ENCODE results near the gene TBC1D5. TPM values are rescaled to one million over a fixed set of nuclear protein-coding genes. Genes with fewer than 3 reads are reported as not detected.

TBC1D5 gene
- total RNA-seq, 1 experiment from 2014 or later: 33.9 TPM

DNA sequence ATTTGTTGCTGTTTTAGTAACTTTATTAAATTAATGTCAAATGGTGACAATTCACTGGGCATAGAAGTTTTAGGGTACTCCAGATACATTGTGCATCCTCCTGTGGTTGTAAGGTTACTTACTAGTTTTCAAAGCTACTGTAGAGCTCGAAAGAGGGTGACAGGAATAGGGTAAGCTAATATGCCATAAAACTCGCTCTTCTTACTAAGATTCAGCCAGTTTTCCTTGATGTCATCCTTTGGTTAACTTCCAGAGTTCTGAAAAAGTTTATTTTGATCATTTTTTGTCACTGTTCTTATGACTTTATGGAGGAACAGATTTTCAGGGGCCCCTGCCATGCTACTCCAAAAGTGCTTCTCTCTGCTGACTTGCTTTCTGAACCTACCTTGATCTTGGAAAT lies 522.8 kb downstream of the TBC1D5 start:
- H3K9ac ChIP-seq (ENCODE audit: low read length): no peak overlapping the region
- H3K36me3 ChIP-seq (ENCODE audit: control insufficient read depth in 1 of 2, insufficient read depth in 2 of 2, low read length in 2 of 2): no peaks in the 10 kb centered on the region
- BruUV-seq (replicated peaks): no TSS peak
- no peak overlapping the region for H3K4me2 ChIP-seq (ENCODE audit: low read length)
- H3K9me2 ChIP-seq (ENCODE audit: insufficient read depth): no peaks in the 10 kb centered on the region
- ChIA-PET POLR2A (no interaction called here), CTCF (no interaction called here), RAD21 (ENCODE audit: low non-redundant PET in 1 of 2, low total read pairs in 2 of 2, uncharacterized antibody in 2 of 2, unreplicated experiment in 2 of 2) (no interaction called here)
- no peak overlapping the region for H2AFZ ChIP-seq (ENCODE audit: low read depth, low read length, poor library complexity, severe bottlenecking)
- H3K79me2 ChIP-seq (ENCODE audit: insufficient read depth, low read length): no peaks in the 10 kb centered on the region
- no peaks in the 10 kb centered on the region for H4K20me1 ChIP-seq (ENCODE audit: insufficient read depth)
- intact Hi-C loops (cut with micrococcal nuclease): no loop called here
- H3K4me3 ChIP-seq (replicated peaks in 1 of 2; ENCODE audit: low read depth in 1 of 2, low read length in 2 of 2): no peak overlapping the region
- ATAC-seq: no peak
- H3K27ac ChIP-seq (ENCODE audit: low read depth, low read length): no peak overlapping the region
- H3K27me3 ChIP-seq (ENCODE audit: insufficient read depth, low read length): no peaks in the 10 kb centered on the region
- TF ChIP-seq, protein P1, sequence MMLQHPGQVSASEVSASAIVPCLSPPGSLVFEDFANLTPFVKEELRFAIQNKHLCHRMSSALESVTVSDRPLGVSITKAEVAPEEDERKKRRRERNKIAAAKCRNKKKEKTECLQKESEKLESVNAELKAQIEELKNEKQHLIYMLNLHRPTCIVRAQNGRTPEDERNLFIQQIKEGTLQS (IDR thresholded peaks at IDR 0.05): no peak
- TF ChIP-seq SRF (IDR thresholded peaks at IDR 0.05; ENCODE audit: low read depth) (no peak), ELF1 (IDR thresholded peaks at IDR 0.05; ENCODE audit: borderline replicate concordance, low read depth) (no peak), EZH2 (IDR thresholded peaks at IDR 0.05) (no peak), JUND (IDR thresholded peaks at IDR 0.05) (no peak), ZFX (IDR thresholded peaks at IDR 0.05) (no peak), SIN3A (IDR thresholded peaks at IDR 0.05; ENCODE audit: low read depth) (no peak), POLR2A (IDR thresholded peaks at IDR 0.05; ENCODE audit: borderline replicate concordance, extremely low read depth, insufficient read depth, insufficient read length) (no peak), CBX3 (IDR thresholded peaks at IDR 0.05; ENCODE audit: low read depth) (no peak), TCF7L2 (IDR thresholded peaks at IDR 0.05; ENCODE audit: borderline replicate concordance, extremely low read depth, insufficient read depth, insufficient read length) (no peak), CEBPB (IDR thresholded peaks at IDR 0.05; ENCODE audit: low read depth) (no peak), EGR1 (IDR thresholded peaks at IDR 0.05; ENCODE audit: low read depth) (no peak), EZH2phosphoT487 (IDR thresholded peaks at IDR 0.05; ENCODE audit: borderline replicate concordance) (no peak), YY1 (IDR thresholded peaks at IDR 0.05; ENCODE audit: extremely low read depth, insufficient replicate concordance, low read depth, low read length) (no peak), SP1 (IDR thresholded peaks at IDR 0.05; ENCODE audit: low read depth) (no peak), POLR2AphosphoS5 (IDR thresholded peaks at IDR 0.05; ENCODE audit: low read depth, low read length) (no peak)
- TF ChIP-seq, protein P2, sequence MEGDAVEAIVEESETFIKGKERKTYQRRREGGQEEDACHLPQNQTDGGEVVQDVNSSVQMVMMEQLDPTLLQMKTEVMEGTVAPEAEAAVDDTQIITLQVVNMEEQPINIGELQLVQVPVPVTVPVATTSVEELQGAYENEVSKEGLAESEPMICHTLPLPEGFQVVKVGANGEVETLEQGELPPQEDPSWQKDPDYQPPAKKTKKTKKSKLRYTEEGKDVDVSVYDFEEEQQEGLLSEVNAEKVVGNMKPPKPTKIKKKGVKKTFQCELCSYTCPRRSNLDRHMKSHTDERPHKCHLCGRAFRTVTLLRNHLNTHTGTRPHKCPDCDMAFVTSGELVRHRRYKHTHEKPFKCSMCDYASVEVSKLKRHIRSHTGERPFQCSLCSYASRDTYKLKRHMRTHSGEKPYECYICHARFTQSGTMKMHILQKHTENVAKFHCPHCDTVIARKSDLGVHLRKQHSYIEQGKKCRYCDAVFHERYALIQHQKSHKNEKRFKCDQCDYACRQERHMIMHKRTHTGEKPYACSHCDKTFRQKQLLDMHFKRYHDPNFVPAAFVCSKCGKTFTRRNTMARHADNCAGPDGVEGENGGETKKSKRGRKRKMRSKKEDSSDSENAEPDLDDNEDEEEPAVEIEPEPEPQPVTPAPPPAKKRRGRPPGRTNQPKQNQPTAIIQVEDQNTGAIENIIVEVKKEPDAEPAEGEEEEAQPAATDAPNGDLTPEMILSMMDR (IDR thresholded peaks at IDR 0.05 in 2 of 3, conservative IDR thresholded peaks at IDR 0.05 in 1 of 3; ENCODE audit: borderline replicate concordance in 1 of 3, insufficient read depth in 1 of 3, low read depth in 2 of 3, low read length in 2 of 3): no peak
- TF ChIP-seq, protein P3, sequence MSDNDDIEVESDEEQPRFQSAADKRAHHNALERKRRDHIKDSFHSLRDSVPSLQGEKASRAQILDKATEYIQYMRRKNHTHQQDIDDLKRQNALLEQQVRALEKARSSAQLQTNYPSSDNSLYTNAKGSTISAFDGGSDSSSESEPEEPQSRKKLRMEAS (IDR thresholded peaks at IDR 0.05): no peak
- TF ChIP-seq, protein P4, sequence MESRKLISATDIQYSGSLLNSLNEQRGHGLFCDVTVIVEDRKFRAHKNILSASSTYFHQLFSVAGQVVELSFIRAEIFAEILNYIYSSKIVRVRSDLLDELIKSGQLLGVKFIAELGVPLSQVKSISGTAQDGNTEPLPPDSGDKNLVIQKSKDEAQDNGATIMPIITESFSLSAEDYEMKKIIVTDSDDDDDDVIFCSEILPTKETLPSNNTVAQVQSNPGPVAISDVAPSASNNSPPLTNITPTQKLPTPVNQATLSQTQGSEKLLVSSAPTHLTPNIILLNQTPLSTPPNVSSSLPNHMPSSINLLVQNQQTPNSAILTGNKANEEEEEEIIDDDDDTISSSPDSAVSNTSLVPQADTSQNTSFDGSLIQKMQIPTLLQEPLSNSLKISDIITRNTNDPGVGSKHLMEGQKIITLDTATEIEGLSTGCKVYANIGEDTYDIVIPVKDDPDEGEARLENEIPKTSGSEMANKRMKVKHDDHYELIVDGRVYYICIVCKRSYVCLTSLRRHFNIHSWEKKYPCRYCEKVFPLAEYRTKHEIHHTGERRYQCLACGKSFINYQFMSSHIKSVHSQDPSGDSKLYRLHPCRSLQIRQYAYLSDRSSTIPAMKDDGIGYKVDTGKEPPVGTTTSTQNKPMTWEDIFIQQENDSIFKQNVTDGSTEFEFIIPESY (IDR thresholded peaks at IDR 0.05; ENCODE audit: extremely low read depth, insufficient replicate concordance, low read length): no peak
- no peak for DNase-seq (ENCODE audit: low read depth, low spot score)
- H3K9me3 ChIP-seq (ENCODE audit: control insufficient read depth in 1 of 2, insufficient read depth in 1 of 2, low read depth in 1 of 2, low read length in 2 of 2): no peaks in the 10 kb centered on the region
- H3K4me1 ChIP-seq (ENCODE audit: control insufficient read depth in 1 of 2, insufficient read depth in 2 of 2, low read length in 2 of 2): no peaks in the 10 kb centered on the region

All from HCT116 (cell line).